HEK293 (cell line): Measurements from ENCODE around the gene SNRPA1.

ENCODE experiments used
- CTCF ChIA-PET: fragments of 350-600 bp; formaldehyde crosslinking; extraction: SDS; loops from one replicate; lab custom pipeline; 2021; ENCODE audit warnings: antibody characterized with exemption; lab: Yijun Ruan, JAX
- POLR2A ChIA-PET: fragments of 300-600 bp; formaldehyde crosslinking; extraction: SDS; loops from one replicate; lab custom pipeline; 2020; ENCODE audit warnings: antibody characterized with exemption, inconsistent platforms; lab: Yijun Ruan, JAX
- H3K27ac ChIP-seq: fragments of 200-500 bp; sonication (Bioruptor generic); 2 replicates; pipeline ENCODE4 v1.5.1; 2014; ENCODE audit warnings: low read depth, low read length, control low read depth, inconsistent platforms; ENCODE audit errors: extremely low read depth
- H3K36me3 ChIP-seq, 2 experiments: fragments of 200-500 bp in 1 of 2; sonication (Bioruptor generic) in 1 of 2; 1 replicate in 1 of 2; 2 replicates in 1 of 2; pipeline ENCODE4 v1.5.1; 2014 to 2017; ENCODE audit warnings: inconsistent platforms in 2 of 2, low read length in 2 of 2; ENCODE audit not compliant: control insufficient read depth in 2 of 2, insufficient read depth in 1 of 2
- H3K4me1 ChIP-seq: fragments of 200-500 bp; sonication (Bioruptor generic); 2 replicates; pipeline ENCODE4 v1.5.1; 2014; ENCODE audit warnings: mild to moderate bottlenecking, low read length, inconsistent platforms; ENCODE audit not compliant: control insufficient read depth, insufficient read depth
- H3K4me3 ChIP-seq: 2 replicates; pipeline ENCODE4 v1.5.1; 2011; ENCODE audit warnings: low read depth, mild to moderate bottlenecking, control low read depth, low read length, moderate library complexity
- H3K9me3 ChIP-seq: fragments of 200-500 bp; sonication (Bioruptor generic); 2 replicates; pipeline ENCODE4 v1.5.1; 2014; ENCODE audit warnings: low read depth, low read length, inconsistent platforms; ENCODE audit not compliant: control insufficient read depth, insufficient read depth
- CTCF ChIP-seq: fragments of 450-650 bp; formaldehyde crosslinking; IDR thresholded peaks from 2 replicates; pipeline ENCODE4 v1.5.1; 2016; ENCODE audit warnings: missing biosample characterization, missing genetic modification characterization
- OVOL3 ChIP-seq: fragments of 450-650 bp; formaldehyde crosslinking; IDR thresholded peaks from 2 replicates; pipeline ENCODE4 v1.5.1; 2016; ENCODE audit warnings: missing biosample characterization, missing genetic modification characterization
- PATZ1 ChIP-seq: fragments of 450-650 bp; formaldehyde crosslinking; IDR thresholded peaks from 2 replicates; pipeline ENCODE4 v1.5.1; 2016; ENCODE audit warnings: missing biosample characterization, missing genetic modification characterization
- PRDM1 ChIP-seq: fragments of 450-650 bp; formaldehyde crosslinking; IDR thresholded peaks from 2 replicates; pipeline ENCODE4; 2016; ENCODE audit warnings: missing biosample characterization, missing genetic modification characterization
- ZBTB17 ChIP-seq: fragments of 450-650 bp; formaldehyde crosslinking; IDR thresholded peaks from 2 replicates; pipeline ENCODE4 v1.5.1; 2016; ENCODE audit warnings: missing biosample characterization, missing genetic modification characterization
- ZBTB7A ChIP-seq: fragments of 450-650 bp; formaldehyde crosslinking; IDR thresholded peaks from 2 replicates; pipeline ENCODE4 v1.5.1; 2016; ENCODE audit warnings: low read depth, missing biosample characterization, missing genetic modification characterization
- ZNF114 ChIP-seq: fragments of 450-650 bp; formaldehyde crosslinking; IDR thresholded peaks from 2 replicates; pipeline ENCODE4 v1.5.0; 2017; ENCODE audit warnings: missing biosample characterization, missing genetic modification characterization
- ZNF146 ChIP-seq: fragments of 450-650 bp; formaldehyde crosslinking; IDR thresholded peaks from 2 replicates; pipeline ENCODE4 v1.5.1; 2016; ENCODE audit warnings: missing biosample characterization, missing genetic modification characterization
- ZNF2 ChIP-seq: fragments of 450-650 bp; formaldehyde crosslinking; IDR thresholded peaks from 2 replicates; pipeline ENCODE4 v1.5.1; 2016; ENCODE audit warnings: missing biosample characterization, missing genetic modification characterization
- ZNF350 ChIP-seq: fragments of 450-650 bp; formaldehyde crosslinking; IDR thresholded peaks from 2 replicates; pipeline ENCODE4 v1.5.0; 2017; ENCODE audit warnings: missing biosample characterization, mild to moderate bottlenecking, missing genetic modification characterization
- ZNF366 ChIP-seq: fragments of 450-650 bp; formaldehyde crosslinking; conservative IDR thresholded peaks from 2 replicates; pipeline ENCODE4 v1.5.1; 2016; ENCODE audit warnings: missing biosample characterization, missing genetic modification characterization
- ZNF548 ChIP-seq: fragments of 450-650 bp; formaldehyde crosslinking; IDR thresholded peaks from 2 replicates; pipeline ENCODE4 v1.5.1; 2016; ENCODE audit warnings: missing biosample characterization, missing genetic modification characterization
- ZNF549 ChIP-seq: fragments of 450-650 bp; IDR thresholded peaks from 2 replicates; pipeline ENCODE4 v1.5.1; 2018; ENCODE audit warnings: missing biosample characterization, missing genetic modification characterization, mild to moderate bottlenecking, inconsistent platforms, moderate library complexity
- ZNF560 ChIP-seq: fragments of 450-650 bp; formaldehyde crosslinking; IDR thresholded peaks from 2 replicates; pipeline ENCODE4 v1.5.1; 2017; ENCODE audit warnings: missing biosample characterization, missing genetic modification characterization, borderline replicate concordance
- ZNF645 ChIP-seq: fragments of 450-650 bp; formaldehyde crosslinking; IDR thresholded peaks from 2 replicates; pipeline ENCODE4; 2016; ENCODE audit warnings: missing biosample characterization, missing genetic modification characterization
- ZNF654 ChIP-seq: fragments of 450-650 bp; formaldehyde crosslinking; IDR thresholded peaks from 2 replicates; pipeline ENCODE4 v1.5.1; 2016; ENCODE audit warnings: low read depth, missing biosample characterization, missing genetic modification characterization

Gene SNRPA1

GRCh38 chr15:101258238-101259144 is 36.6 kb downstream of the SNRPA1 start:
- Histone ChIP-seq H3K27ac (no peak overlapping the region), H3K4me3 (no peak overlapping the region), H3K36me3 (no peaks in the 10 kb centered on the region), H3K4me1 (no peaks in the 10 kb centered on the region), H3K9me3 (no peaks in the 10 kb centered on the region)
- TF ChIP-seq ZNF654 (tag by site-specific recombination) (peak; percentile 78), PRDM1 (tag by site-specific recombination) (no peak), ZBTB17 (tag by site-specific recombination) (no peak), ZNF2 (tag by site-specific recombination) (0 out of 2 replicates have a peak, but pooled peaks have one; percentile 66), CTCF (tag by site-specific recombination) (peak; percentile 43; the same call in 1 of the 2 replicates), ZNF549 (tag by site-specific recombination) (no peak)
- ChIA-PET POLR2A (interaction anchor here (0.8 to 1.4 kb wide), 2 partner anchors 9 to 243 kb away, joined by 3 to 5 read pairs; no protein-coding TSS in a partner anchor), CTCF (interaction anchor here (0.6 to 12.5 kb wide), 39 partner anchors 9 to 1215 kb away, joined by 3 to 223 read pairs (median 4); no protein-coding TSS in a partner anchor)

- Histone ChIP-seq H3K9me3 (no peaks in the 10 kb centered on the region), H3K27ac (no peak overlapping the region), H3K36me3 (no peaks in the 10 kb centered on the region), H3K4me3 (no peak overlapping the region), H3K4me1 (0 out of 2 replicates have a peak, but pooled peaks cover 2% of the 10 kb centered on the region)
- CTCF ChIA-PET = interaction anchor here (0.6 to 12.5 kb wide), 16 partner anchors 11 to 1857 kb away, joined by 3 to 223 read pairs (median 6); no protein-coding TSS in a partner anchor
- TF ChIP-seq PATZ1 (tag by site-specific recombination) (no peak), ZNF350 (tag by site-specific recombination) (no peak), ZNF114 (tag by site-specific recombination) (no peak), ZNF560 (tag by site-specific recombination) (no peak), ZBTB7A (tag by site-specific recombination) (no peak), ZNF548 (tag by site-specific recombination) (no peak), OVOL3 (no peak), ZNF366 (tag by site-specific recombination) (no peak), ZNF645 (tag by site-specific recombination) (no peak), ZNF146 (tag by site-specific recombination) (no peak)
- TF ChIP-seq, all 188 proteins: peak for 0
- POLR2A ChIA-PET = interaction anchor here (1.2 kb wide), 2 partner anchors 238 to 248 kb away, joined by 3 to 4 read pairs; no protein-coding TSS in a partner anchor
Measured at GRCh38 chr15:101256757-101257156, 38.3 kb downstream of the SNRPA1 start.
